NCI-H748 treated with DMSO at 0.1 percent for 48 hours (cell line): ENCODE data around the gene RASAL3.
"Not testable (repeated sequence)": the region's sequence is repeated elsewhere in the genome, so short reads cannot be mapped to it uniquely, and the experiment has no call there.

Experiments used
- DNase-seq: peaks from one replicate; lab custom pipeline; 2025; lab: John Stamatoyannopoulos, UW

Gene RASAL3

DNA sequence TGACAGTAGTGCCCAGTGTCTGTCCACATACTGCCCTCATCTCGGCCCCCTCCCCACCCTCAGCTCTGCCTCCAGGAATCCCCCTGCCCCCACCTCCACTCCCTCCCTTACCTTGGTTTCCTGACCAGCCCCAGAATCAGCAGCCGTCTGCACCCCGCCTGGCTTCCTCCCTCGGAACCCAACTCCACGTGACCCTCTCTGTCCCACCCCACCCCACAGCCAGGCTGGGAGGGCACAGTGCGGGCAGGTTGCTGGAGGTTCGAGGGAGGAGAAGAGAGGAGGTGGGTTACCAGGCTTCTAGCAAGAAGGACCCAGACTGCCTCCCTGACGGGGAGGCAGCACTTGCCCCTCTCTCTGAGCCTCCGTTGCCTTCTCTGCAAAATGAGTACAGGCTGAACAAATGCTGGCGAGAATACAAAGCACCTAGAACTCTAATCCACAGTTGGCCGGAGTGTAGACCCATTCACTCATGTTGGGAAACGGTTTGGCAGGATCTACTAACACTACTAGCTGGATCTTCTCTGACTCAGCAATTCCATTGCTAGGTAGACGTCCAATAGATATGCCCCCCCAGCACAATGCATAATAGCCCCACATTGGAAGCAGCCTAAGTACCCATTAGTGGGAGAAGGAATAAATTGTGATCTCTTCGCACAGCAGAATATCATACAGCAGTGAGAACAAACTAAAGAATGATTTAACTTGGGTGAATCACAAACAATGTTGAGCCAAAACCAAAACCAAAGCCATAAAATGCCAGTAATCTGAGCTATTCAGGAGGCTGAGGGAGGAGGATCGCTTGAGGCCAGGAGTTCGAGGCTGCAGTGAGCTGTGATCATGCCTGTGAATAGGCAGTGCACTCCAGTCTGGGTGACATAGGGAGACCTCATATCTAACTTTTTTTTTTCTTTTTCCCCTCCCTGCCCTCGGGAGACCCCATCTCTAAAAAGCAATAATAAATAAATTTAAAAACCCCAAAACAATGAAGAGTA lies at the start of gene RASAL3:
RASAL3 (minus strand) TSS at position 151 of the 992 bp plus-strand sequence. CDS start 186 bp downstream, outside the sequence.
- no peak for DNase-seq

DNA sequence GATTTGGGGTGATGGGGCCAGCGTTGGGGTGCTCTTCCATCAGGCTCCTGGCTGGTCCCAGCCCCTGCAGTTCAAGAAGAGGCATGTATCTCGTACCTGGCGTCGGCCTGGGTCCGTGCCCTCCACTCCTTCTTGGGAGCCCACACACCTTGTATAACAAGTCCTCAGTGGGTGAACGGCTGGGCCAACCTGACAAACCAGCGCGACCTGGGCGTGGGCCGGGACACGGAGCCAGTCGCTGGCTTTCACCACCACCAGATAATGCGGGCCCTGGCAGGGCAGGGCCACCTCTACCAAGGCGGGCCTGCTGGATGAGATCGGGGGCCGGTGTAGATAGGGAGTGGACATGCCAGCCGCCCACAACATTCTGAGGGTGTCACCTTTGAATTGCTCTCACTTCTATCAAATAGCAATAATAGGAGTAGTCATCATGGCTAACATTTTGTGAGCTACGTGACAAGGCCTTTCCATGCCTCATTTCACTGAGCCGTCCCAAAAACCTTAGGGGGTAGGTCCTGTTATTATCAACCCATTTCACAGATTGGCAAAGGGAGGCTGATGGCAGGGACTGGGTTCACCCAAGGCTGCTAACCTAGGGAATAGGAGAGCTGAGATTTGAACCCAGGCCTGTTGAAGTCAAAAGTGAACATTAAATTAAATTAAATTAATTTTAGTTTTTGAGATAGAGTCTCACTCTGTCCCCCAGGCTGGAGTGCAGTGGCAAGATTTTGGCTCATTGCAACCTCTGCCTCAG lies 47.5 kb upstream of the RASAL3 start:
- DNase-seq, result no peak

DNA sequence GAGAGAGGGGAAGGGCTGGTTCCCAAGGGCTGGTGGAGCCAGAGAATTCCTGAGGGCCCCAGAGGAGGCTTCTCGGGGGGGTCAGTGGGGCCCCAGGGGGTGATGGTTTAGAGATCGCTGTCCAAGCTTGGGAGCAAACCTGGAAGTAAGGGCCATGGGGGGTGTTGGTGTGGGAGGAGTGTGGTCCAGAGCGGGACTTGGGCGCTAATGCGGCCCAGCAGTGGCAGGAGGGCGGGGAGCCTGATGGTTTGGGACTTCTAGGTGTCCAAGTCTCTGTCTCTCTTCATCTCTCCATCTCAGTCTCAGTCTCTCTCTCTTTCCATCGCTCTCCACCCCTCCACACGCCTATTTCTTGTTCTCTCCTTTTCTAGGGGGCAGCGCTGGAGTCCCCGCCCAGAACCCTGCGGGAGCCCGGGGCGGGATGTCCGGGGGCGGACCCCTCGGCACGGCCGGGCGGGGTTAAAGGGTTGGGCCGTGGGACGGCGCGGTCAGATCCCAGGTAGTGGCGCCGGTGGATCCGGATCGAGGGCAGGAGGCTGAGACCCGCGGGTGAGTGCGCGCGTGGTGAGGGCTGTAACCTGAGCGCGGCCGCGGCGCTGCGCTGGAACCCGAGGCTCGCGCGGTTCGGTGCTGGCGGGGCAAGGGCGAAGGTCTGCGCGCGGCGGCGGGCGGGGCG lies 43.8 kb upstream of the RASAL3 start, which contains the start of gene CYP4F22:
CYP4F22 (plus strand) TSS at position 491 of the 676 bp plus-strand sequence. CDS start 16,812 bp downstream, outside the sequence.
- DNase-seq, result no peak

- DNase-seq, result no peak
These were observed 43.0 kb upstream of the RASAL3 start for GRCh38 chr19:15507068-15508034.

GRCh38 chr19:15506074-15506571 lies 41.8 kb upstream of the RASAL3 start:
- DNase-seq, result no peak

DNA sequence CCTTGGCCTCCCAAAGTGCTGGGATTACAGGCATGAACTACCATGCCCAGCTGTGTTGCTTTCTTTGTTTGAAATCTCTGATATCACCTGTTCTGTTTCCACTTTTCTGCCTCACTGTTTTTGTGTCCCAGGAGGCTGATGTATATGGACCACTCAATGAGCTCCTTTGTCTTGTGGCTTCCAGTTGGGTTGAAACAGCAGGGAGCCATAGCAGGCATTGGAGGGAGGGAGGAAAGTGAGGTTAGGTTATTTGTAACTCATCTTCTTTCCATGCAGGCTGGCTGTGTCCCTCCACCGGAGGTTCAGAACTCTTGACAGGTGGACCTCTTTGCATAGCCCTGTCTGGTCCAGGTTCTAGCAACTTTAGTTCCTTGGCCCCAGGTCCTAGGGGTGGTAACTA lies 37.9 kb upstream of the RASAL3 start:
- DNase-seq, result no peak

- no peak for DNase-seq
These were observed 37.3 kb upstream of the RASAL3 start for GRCh38 chr19:15501596-15501995.

- DNase-seq, result no peak
These were observed 34.6 kb upstream of the RASAL3 start for GRCh38 chr19:15498910-15499309.

- no peak for DNase-seq
These were observed 34.0 kb upstream of the RASAL3 start for GRCh38 chr19:15498156-15498858.

DNA sequence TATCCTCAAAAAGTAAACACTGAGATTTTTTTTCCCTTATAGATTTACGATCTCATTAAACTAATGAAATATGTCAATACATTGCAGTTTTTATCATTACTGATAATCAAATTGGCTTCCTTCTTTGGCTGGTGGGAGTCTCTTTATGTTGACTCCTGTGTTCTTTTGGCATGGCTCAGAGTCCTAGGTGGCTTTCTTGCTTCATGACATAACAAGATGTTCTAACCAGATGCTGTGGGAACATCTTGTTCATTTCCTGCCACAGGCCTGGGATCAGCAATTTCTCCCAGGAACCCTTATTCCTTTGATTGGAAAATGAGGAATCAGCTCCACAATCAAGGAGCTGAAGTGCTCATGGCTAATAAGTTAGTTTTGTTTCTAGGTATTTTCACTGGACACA lies 30.8 kb upstream of the RASAL3 start:
- DNase-seq, result no peak

DNA sequence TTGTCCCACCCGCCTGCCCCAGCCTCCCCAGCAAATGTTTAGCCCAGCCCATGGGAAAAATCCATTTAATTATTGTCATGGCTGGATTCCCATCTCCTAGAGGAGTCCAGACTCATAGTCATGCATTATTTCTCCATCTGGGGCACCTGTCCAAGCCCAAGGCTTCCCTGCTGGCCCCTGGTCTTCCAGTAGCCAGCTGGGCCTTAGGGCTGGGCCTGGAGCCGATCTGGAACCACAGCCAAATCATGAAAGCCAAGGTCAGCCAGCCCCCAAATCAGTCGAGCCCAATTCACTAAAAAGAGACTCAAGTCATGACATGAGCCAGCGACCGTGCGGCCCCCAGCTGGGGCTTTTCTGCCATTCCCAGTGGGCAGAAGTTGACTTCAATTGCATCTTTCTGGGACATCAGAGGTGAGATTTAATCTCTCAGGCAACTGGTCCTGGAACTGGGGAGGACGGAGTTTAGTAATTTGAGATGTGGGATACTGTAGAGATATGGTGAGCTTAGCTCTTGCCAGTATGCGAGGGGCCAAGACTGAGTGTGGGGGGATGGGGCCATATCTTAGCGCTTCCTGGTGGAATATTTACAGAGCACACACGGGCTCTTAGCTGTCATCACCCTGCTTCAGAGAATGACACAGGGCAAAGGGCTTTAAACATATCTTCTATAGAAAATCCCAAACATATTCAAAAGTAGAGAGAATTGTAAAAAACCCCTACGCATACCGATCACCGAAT lies 24.3 kb upstream of the RASAL3 start:
- DNase-seq, result no peak

DNA sequence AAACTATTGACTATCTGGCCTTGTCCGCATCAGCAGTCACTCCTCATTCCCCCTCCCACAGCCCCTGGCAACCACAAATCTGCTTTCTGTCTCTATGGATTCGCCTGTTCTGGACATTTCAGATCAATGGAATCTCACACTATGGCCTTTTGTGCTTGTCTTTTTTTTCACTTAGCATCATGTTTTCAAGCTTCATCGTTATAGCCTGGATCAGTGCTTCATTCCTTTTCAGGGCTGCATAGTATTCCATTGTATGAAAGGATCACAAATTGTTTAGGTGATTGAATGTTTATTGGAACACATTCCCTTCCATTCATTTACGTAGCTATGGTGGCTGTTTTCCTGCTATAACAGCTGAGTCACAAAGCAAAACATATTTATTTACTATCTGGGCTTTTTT lies 22.7 kb upstream of the RASAL3 start:
- DNase-seq, result no peak

- not testable (repeated sequence) for DNase-seq
These were observed 21.4 kb upstream of the RASAL3 start for GRCh38 chr19:15485768-15486167.

- not testable (repeated sequence) for DNase-seq
These were observed 16.7 kb upstream of the RASAL3 start for GRCh38 chr19:15480996-15481395.

GRCh38 chr19:15479391-15480345 lies 15.3 kb upstream of the RASAL3 start, which contains the start of gene PGLYRP2:
Gene PGLYRP2, minus strand, starts transcription at chr19:15479501. Its CDS starts 130 bp downstream, at chr19:15479371.
- no peak for DNase-seq

- no peak for DNase-seq
These were observed 12.0 kb upstream of the RASAL3 start for GRCh38 chr19:15476325-15476724.

GRCh38 chr19:15475611-15476010 lies 11.3 kb upstream of the RASAL3 start:
- no peak for DNase-seq

DNA sequence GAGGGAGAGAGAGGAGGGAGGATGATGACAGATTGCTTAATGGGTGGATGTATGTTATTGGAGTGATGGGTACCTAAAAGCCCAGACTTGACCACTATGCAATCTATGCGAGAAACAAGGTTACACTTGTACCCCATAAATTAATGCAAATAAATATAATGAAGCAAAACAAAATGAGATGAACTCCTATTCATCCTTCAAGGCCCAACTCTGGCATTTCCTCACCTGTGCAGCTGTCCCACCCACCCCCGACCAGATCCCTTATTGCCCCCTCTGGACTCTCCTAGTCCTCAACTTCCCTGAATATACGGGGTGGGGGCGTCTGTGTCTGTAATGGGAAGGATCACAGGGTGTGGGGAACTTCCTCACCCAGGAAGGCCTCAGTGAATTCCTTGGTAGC lies 10.8 kb upstream of the RASAL3 start:
- DNase-seq, result no peak
